ENCODE measurements around the gene VAT1L.

The VAT1L gene

GRCh38 chr16:77748421-77749005 is 39.9 kb upstream of the VAT1L start:
- Mint-ChIP-seq H3K4me1 (peaks cover 5% of the 10 kb centered on the region), H3K27ac (no peak overlapping the region), H3K36me3 (ENCODE audit: low read depth) (no peaks in the 10 kb centered on the region), H3K9me3 (no peaks in the 10 kb centered on the region), H3K4me3 (no peak overlapping the region), H3K27me3 (ENCODE audit: low read depth) (peaks cover 16% of the 10 kb centered on the region)
- TF ChIP-seq CTCF (IDR thresholded peaks at IDR 0.05; ENCODE audit: unreplicated experiment in 3 of 3) = no peak

GRCh38 chr16:77749415-77749814 is 38.9 kb upstream of the VAT1L start:
- peaks cover under 1% of the 10 kb centered on the region for H3K4me1 Mint-ChIP-seq
- H3K9me3 Mint-ChIP-seq = no peaks in the 10 kb centered on the region
- peaks cover 18% of the 10 kb centered on the region for H3K27me3 Mint-ChIP-seq (ENCODE audit: low read depth)
- TF ChIP-seq CTCF (IDR thresholded peaks at IDR 0.05; ENCODE audit: unreplicated experiment in 3 of 3) = no peak
- H3K4me3 Mint-ChIP-seq = no peak overlapping the region
- no peak overlapping the region for H3K27ac Mint-ChIP-seq
- H3K36me3 Mint-ChIP-seq (ENCODE audit: low read depth) = no peaks in the 10 kb centered on the region

- no peak for TF ChIP-seq CTCF (IDR thresholded peaks at IDR 0.05; ENCODE audit: unreplicated experiment in 3 of 3)
- H3K9me3 Mint-ChIP-seq = no peaks in the 10 kb centered on the region
- no peak overlapping the region for H3K4me3 Mint-ChIP-seq
- H3K4me1 Mint-ChIP-seq = peaks cover 6% of the 10 kb centered on the region
- peaks cover 8% of the 10 kb centered on the region for H3K27me3 Mint-ChIP-seq (ENCODE audit: low read depth)
- H3K27ac Mint-ChIP-seq = no peak overlapping the region
- H3K36me3 Mint-ChIP-seq (ENCODE audit: low read depth) = no peaks in the 10 kb centered on the region
Measured at GRCh38 chr16:77758046-77758445, 30.3 kb upstream of the VAT1L start.

GRCh38 chr16:77758508-77758907 is 29.9 kb upstream of the VAT1L start:
- TF ChIP-seq CTCF (IDR thresholded peaks at IDR 0.05; ENCODE audit: unreplicated experiment in 3 of 3) = no peak
- Mint-ChIP-seq H3K4me1 (peaks cover 6% of the 10 kb centered on the region), H3K4me3 (no peak overlapping the region), H3K27me3 (ENCODE audit: low read depth) (peaks cover 4% of the 10 kb centered on the region), H3K9me3 (no peaks in the 10 kb centered on the region), H3K27ac (no peak overlapping the region), H3K36me3 (ENCODE audit: low read depth) (no peaks in the 10 kb centered on the region)

GRCh38 chr16:77759201-77759600 is 29.2 kb upstream of the VAT1L start:
- H3K36me3 Mint-ChIP-seq (ENCODE audit: low read depth) = no peaks in the 10 kb centered on the region
- no peak overlapping the region for H3K27ac Mint-ChIP-seq
- H3K9me3 Mint-ChIP-seq = no peaks in the 10 kb centered on the region
- peaks cover 7% of the 10 kb centered on the region for H3K4me1 Mint-ChIP-seq
- no peaks in the 10 kb centered on the region for H3K27me3 Mint-ChIP-seq (ENCODE audit: low read depth)
- no peak for TF ChIP-seq CTCF (IDR thresholded peaks at IDR 0.05; ENCODE audit: unreplicated experiment in 3 of 3)
- H3K4me3 Mint-ChIP-seq = no peak overlapping the region

- no peak for TF ChIP-seq CTCF (IDR thresholded peaks at IDR 0.05; ENCODE audit: unreplicated experiment in 3 of 3)
Measured at GRCh38 chr16:77759821-77760220, 28.5 kb upstream of the VAT1L start.

More at GRCh38 chr16:77759821-77760220, 28.5 kb upstream of the VAT1L start:
- no peaks in the 10 kb centered on the region for H3K27me3 Mint-ChIP-seq (ENCODE audit: low read depth)
- H3K36me3 Mint-ChIP-seq (ENCODE audit: low read depth) = no peaks in the 10 kb centered on the region
- peaks cover 11% of the 10 kb centered on the region for H3K4me1 Mint-ChIP-seq
- H3K27ac Mint-ChIP-seq = no peak overlapping the region
- no peaks in the 10 kb centered on the region for H3K9me3 Mint-ChIP-seq
- no peak overlapping the region for H3K4me3 Mint-ChIP-seq

Data from nephron (organoid).